Fibroblast of villous mesenchyme (primary cell): ENCODE measurements around the gene UBE2O. TPM values are rescaled to one million over a fixed set of nuclear protein-coding genes. Genes with fewer than 3 reads are reported as not detected.
A peak's percentile ranks its signal among the peaks of the same experiment; 100 is the strongest.

Experiments
- DNase-seq: peaks from one replicate; pipeline ENCODE4 v3.0.0-alpha.2; 2010; ENCODE audit warnings: low read depth
- H3K4me3 ChIP-seq: 2 replicates; pipeline ENCODE4 v1.5.1; 2011; ENCODE audit warnings: low read depth, mild to moderate bottlenecking, low read length
- CTCF ChIP-seq: IDR thresholded peaks from 2 replicates; pipeline ENCODE4 v1.5.1; 2012; ENCODE audit warnings: low read depth, mild to moderate bottlenecking, low read length; ENCODE audit not compliant: insufficient read depth
- total RNA-seq: library from RNA; depleted of rRNA; stranded (reverse); fragments of >200 nt; gene quantifications from 2 replicates; pipeline ENCODE4 v1.2.3, GENCODE V29; 2012

Gene UBE2O
- total RNA-seq, 1 donor: 25.9 TPM

- DNase-seq: no peak
These were observed 96.0 kb downstream of the UBE2O start for GRCh38 chr17:76356803-76357456.

DNA sequence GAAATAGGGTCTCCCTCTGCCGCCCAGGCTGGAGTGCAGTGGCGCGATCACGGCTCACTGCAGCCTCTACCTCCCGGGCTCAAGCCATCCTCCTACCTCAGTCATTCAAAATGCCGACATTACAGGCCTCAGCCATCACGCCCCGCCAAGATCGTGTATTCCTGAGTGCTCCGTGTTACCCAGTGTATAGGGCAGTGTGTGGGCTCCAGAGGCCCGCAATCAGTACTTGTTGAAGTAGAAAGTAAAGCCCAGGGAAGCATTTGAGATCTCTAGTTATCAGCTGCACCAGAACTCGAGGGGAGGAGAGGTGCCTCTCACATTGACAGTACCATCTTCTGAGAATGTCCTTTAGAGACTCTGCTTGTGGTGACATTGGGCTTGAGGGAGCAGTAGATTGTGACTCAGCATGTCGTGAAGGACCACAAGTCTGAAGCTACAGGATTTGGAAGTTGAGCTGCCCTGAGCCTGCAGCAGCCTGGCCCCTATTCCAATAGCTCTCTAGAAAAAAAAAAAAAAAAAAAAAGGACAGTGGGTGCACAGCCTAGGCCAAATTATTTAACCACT, 98.1 kb downstream of the UBE2O start:
- DNase-seq: no peak
- no peak for TF ChIP-seq CTCF
- no peak overlapping the region for H3K4me3 ChIP-seq

More at GRCh38 chr17:76356803-76357456, 96.0 kb downstream of the UBE2O start:
- TF ChIP-seq CTCF: no peak
- H3K4me3 ChIP-seq: no peak overlapping the region

- no peak for DNase-seq
- H3K4me3 ChIP-seq: peak overlapping the region; percentile 86
- TF ChIP-seq CTCF: no peak
These were observed 98.6 kb downstream of the UBE2O start for GRCh38 chr17:76354317-76354729.

- peak; percentile 46 for TF ChIP-seq CTCF
- DNase-seq: peak; percentile 89
- H3K4me3 ChIP-seq: peak within 1 kb of the TSS; percentile 86
These were observed 99.2 kb downstream of the UBE2O start, which contains the start of gene PRPSAP1 for GRCh38 chr17:76353599-76354316. PRPSAP1 (minus strand) TSS chr17:76353916; CDS start chr17:76353703, 213 bp downstream.

- peak overlapping the region; percentile 86 for H3K4me3 ChIP-seq
- peak; percentile 28 for DNase-seq
- TF ChIP-seq CTCF: no peak
These were observed 99.9 kb downstream of the UBE2O start for GRCh38 chr17:76353004-76353598.

DNA sequence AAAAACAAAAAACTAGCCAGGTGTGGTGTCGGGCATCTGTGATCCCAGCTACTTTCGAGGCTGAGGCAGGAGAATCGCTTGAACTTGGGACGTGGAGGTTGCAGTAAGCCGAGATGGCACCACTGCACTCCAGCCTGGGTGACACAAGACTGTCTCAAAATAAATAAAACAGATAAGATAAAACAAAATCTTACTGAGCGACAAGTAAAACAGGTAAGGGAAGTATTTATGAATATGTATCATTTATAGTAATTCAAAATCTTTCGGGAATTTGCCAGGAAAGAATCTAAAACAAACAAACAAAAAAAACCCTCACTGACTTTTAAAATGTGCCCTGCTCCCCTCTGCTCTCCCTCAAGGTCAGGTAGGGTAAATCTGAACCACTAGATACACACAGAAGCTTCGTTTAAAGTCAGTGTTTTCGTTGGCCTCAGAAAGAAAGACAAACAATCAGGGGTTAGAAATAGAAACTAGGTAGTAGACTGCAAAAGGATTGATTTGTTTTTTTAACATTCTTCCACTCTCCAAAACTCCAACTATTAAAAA, 101.4 kb downstream of the UBE2O start:
- no peak overlapping the region for H3K4me3 ChIP-seq
- DNase-seq: no peak
- TF ChIP-seq CTCF: no peak
